ENCODE measurements around the gene SWSAP1.
"Not testable (repeated sequence)": the region's sequence is repeated elsewhere in the genome, so short reads cannot be mapped to it uniquely, and the experiment has no call there.

Gene SWSAP1, protein sequence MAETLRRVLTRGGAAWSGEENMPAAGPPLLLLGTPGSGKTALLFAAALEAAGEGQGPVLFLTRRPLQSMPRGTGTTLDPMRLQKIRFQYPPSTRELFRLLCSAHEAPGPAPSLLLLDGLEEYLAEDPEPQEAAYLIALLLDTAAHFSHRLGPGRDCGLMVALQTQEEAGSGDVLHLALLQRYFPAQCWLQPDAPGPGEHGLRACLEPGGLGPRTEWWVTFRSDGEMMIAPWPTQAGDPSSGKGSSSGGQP

DNA sequence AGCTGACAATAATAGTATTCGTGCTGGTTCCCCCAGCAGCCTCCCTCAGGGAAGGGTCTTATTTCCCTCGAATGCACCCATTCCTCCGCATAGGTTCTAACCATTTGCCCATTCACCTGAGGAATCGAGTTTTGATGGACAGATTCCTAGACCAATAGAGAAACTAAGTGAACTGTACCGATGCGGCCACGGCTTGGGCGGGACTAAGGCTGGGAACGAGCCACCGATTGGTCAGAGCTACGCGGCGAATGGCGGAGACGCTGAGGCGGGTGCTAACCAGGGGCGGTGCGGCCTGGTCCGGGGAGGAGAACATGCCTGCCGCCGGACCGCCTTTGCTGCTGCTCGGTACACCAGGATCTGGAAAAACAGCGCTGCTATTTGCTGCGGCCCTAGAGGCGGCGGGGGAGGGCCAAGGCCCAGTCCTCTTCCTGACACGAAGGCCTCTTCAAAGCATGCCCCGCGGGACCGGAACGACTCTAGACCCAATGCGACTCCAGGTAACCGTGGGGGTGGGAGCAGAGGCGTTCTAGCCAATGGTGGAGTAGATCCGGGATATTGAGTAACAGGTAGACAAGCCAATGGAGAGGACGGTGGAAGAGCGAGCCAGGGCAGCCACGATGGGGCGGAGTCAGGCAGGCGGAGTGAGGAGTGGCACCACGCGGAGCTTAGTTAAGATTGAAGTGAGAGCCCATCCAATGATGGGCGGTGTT lies at the start of gene SWSAP1:
SWSAP1 (plus strand) TSS at position 234 of the 710 bp plus-strand sequence; CDS start at position 249, 15 bp downstream.
- peak; percentile 99 for DNase-seq (ENCODE audit: low read depth)

DNA sequence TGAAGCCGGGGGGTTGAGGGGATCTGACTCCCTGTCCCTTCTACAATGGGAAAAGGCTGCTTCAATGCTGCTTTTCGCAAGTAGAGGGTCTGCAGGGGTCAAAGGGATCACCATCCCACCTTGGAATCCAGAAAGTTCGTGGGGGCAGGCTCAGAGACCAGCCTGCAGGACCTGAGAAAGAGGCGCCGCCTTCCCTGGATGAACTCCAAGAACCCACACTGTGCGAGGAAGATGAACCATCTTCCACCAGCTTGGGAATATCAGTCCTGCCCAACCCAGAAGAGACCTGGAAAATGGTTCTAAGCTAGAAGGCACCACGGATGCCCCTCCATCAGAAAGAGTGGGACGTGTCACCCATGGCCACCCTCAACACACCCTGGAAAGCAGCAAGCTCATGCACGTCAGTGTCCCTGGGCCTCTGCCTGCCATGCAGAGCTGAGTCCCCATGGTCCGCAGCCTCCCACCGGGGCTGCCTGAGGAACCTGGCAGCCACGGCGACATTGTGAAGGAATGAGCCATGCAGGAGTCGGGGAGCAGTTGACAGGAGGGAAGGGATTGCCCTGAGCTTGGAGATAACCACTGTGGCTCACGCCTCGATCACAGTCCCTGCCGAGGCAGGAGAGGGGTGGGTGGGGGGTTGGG lies 49.6 kb upstream of the SWSAP1 start:
- no peak for DNase-seq (ENCODE audit: low read depth)

DNA sequence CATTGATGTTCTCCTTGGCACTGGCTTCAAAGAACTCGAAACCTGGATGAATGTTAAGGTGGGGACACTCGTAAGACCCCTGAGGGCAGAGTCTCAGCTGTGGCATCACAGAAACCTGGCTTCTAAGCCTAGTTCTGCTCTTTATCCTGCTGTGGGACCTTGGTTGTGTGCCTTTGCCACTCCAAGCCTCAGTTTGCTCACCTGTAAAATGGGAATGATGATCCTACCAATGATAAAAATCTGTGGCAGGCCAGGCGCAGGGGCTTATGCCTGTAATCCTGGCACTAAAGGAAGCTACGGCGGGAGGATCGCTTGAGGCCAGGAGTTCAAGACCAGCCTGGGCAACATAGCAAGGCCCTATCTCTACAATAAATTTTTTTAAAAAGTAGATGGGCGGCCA lies 48.9 kb upstream of the SWSAP1 start:
- DNase-seq (ENCODE audit: low read depth): no peak

DNA sequence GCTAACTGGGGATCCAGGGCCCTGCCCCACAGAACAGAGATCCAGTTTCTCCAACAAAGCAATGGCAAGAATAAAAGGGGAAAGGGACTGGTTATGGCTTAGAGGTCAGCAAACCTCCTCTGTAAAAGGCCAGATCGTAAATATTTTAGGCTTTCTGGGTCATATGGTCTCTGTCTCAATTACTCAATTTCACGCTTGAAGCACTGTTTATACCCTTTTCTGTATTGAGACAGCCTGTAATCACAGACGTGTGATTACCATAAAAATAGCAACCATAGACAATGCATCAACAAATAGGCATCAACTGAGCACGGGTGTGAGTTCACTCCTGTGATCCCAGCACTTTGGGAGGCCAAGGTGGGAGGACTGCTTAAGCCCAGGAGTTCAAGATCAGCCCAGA lies 44.3 kb upstream of the SWSAP1 start:
- DNase-seq (ENCODE audit: low read depth): no peak

- no peak for DNase-seq (ENCODE audit: low read depth)
Measured at GRCh38 chr19:11331502-11331901, 43.0 kb upstream of the SWSAP1 start.

- DNase-seq (ENCODE audit: low read depth): no peak
Measured at GRCh38 chr19:11332822-11333221, 41.6 kb upstream of the SWSAP1 start.

GRCh38 chr19:11333838-11334237 lies 40.6 kb upstream of the SWSAP1 start:
- DNase-seq (ENCODE audit: low read depth): not testable (repeated sequence)

DNA sequence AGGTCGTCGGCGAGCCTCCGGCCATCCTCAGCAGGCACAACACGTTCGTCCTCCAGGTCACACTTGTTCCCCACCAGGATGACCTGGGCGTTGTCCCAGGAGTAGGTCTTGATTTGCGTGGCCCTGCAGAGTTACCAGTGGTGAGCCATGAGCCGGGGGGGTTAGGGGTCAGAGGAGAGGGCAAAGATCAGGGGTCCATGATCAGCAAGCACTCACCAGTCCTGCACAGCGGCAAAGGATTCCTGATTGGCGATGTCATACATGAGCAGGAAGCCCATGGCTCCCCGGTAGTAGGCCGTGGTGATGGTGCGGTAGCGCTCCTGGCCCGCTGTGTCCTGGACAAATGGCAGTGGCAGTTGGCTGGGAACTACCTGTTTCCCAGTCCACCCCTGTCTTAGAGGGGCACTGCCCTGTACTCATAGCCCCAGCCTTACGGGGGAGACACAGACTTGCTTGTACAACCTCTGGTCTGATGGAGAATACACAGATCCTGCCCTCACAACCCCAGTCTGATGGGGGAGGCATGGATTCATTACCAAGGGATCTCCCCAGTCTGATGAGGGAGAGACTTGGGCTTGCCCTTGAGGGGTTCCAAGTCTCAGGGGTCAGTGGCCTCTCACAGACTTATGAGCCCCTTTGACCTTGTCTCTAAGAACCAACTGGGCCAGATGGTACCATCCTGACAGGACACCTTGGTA lies 38.9 kb upstream of the SWSAP1 start:
- no peak for DNase-seq (ENCODE audit: low read depth)

DNA sequence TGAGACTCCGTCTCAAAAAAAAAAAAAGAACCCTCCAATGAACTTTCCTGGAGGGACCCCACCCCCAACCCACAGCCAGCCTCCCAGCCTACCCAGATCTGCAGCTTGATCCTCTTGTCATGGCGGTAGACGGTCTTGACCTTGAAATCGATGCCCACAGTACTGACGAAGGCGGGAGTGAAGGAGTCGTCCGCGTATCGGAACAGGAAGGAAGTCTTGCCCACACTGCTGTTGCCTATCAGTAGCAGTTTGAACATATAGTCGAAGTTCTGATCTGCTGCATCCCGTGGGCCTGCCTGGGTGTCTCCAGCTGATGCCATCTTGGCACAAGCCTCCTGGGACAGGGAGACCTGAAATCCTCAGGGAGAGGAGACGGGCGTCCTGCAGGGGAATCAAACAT lies 37.4 kb upstream of the SWSAP1 start:
- DNase-seq (ENCODE audit: low read depth): no peak

DNA sequence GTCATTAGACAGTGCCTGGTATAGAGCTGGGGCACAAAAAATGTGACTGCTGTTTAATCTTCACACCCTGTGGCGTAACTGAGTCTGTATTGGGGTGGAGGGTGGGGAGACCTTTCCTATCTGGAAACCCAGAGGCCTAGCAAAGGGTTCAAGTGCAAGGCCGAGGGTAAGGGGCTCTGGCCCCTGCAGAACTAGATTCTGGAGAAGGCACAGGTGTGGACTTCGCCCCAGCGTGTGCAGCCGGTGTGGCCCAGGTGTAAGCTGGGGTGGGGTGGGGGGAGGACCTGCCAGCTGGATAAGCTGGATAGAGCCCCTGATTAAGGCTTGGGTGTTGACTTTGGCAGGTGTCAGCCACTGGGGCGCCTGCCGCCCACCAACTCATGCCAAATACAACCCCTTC lies 36.3 kb upstream of the SWSAP1 start:
- DNase-seq (ENCODE audit: low read depth): no peak

DNA sequence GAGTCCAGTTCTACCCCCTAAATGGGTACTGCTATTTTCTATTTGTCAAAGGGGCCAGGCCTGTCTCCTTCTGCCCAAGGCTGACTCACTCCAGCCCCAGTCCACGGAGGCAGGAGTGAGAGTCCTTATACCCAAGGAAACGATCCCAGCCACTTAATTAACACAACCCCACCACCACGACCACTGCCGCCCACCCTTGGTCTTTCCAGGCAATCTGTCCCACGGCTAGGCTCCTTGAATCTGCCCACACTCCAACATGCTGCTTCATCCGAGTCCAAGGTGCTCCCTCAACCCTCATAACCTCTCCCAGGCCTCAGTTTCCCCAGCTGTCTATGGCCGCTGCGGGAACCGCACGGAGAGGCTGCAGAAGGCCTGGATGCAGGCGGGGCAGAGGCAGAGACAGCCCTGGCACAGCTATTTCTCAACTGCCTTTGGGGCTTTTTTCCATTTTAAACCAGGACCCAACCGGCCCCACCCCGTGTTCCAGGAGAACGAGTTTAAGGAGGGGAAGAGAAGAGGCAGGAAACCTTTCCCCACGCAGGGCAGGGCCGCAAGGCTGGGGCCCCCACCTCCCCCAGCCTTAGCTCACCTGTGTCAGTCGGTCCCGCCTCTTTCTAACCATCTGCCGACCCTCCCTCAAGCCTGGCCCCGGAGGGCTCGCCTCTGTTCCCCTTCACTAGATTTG lies 35.8 kb upstream of the SWSAP1 start:
- no peak for DNase-seq (ENCODE audit: low read depth)

- DNase-seq (ENCODE audit: low read depth): peak; percentile 60
Measured at GRCh38 chr19:11339254-11340098, 35.0 kb upstream of the SWSAP1 start, which contains the start of gene RAB3D. Gene RAB3D, minus strand, starts transcription at chr19:11339657. Its CDS starts 2,258 bp downstream, at chr19:11337399.

DNA sequence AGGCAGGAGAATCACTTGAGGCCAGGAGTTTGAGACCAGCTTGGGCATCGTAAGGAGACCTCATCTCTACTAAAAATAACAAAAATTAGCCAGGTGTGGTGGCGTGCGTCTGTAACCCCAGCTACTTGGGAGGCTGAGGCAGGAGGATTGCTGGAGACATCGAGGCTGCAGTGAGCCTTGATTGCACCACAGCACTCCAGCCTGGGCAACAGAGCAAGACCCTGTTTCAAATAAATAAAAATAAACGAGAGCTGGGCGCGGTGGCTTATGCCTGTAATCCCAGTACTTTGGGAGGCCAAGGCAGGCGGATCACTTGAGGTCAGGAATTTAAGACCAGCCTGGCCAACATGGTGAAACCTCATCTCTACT lies 34.4 kb upstream of the SWSAP1 start:
- DNase-seq (ENCODE audit: low read depth): not testable (repeated sequence)

DNA sequence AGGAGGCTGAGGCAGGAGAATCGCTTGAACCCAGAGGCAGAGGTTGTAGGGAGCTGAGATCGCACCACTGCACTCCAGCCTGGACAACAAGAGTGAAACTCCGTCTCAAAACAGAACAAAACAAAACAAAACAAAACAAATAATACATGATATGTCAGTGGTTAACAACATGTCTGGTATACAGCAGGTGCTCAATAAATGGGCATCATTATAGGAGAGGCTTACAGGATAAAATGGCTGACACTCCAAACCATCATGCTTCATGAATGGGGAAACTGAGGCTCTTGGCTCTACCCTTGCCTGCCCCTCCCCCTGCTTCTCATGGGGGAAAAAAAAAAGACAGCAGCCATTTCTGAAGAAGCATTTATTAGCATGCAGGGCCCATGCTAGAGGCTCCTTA lies 32.0 kb upstream of the SWSAP1 start:
- no peak for DNase-seq (ENCODE audit: low read depth)

GRCh38 chr19:11345122-11345803 lies 29.2 kb upstream of the SWSAP1 start:
- DNase-seq (ENCODE audit: low read depth): no peak

GRCh38 chr19:11346104-11346940 lies 28.1 kb upstream of the SWSAP1 start, which contains the start of the genes CCDC159 and TMEM205:
Gene CCDC159, plus strand, starts transcription at chr19:11346519. Its CDS starts 88 bp downstream, at chr19:11346607.
Gene TMEM205, minus strand, starts transcription at chr19:11346268. Its CDS starts 649 bp downstream, at chr19:11345619.
- DNase-seq (ENCODE audit: low read depth): peak; percentile 99

DNA sequence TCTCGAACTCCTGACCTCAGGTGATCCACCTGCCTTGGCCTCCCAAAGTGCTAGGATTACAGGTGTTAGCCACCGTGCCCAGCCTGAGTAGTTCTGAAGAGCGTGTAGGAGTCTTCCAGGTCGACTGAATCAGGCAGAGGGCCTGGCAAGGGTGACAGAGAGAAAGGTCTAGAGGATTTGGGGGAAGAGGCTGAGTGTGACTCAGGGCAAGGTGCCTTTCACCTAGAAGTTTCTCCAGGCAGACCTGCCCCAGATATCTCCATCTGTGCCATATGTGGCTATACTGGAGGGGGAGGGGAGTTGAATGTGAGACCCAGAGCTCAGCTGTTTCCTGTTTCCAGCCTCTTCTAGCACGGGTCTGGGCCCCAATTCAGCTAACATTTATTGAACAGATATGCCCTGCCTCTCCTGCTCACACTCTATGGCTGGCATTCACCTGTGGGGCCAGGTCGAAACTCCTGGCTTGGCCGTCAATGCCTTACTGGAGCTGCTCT lies 26.9 kb upstream of the SWSAP1 start:
- DNase-seq (ENCODE audit: low read depth): no peak

- DNase-seq (ENCODE audit: low read depth): no peak
Measured at GRCh38 chr19:11349171-11349570, 25.3 kb upstream of the SWSAP1 start.

DNA sequence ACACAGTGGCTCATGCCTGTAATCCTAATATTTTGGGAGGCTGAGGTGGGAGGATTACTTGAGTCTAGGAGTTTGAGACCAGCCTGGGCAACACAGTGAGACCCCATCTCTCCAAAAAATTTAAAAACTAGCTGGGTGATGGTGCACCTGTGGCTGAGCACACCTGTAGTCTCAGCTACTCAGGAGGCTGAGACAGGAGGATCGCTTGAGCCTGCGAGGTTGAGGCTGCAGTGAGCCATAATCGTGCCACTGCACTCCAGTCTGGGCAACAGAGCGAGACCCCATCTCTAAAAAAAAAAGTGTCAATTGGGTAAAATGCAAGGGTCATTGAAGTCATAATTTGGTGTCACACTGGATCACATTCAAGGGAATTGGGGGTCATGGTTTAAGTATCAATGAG lies 20.4 kb upstream of the SWSAP1 start:
- not testable (repeated sequence) for DNase-seq (ENCODE audit: low read depth)
